ENCODE data around the gene MAP3K14.
A peak's percentile ranks its signal among the peaks of the same experiment; 100 is the strongest.

MAP3K14 gene

GRCh38 chr17:45235416-45236281 lies 81.2 kb downstream of the MAP3K14 start:
- Histone ChIP-seq H3K9me3 (no peaks in the 10 kb centered on the region), H3K36me3 (no peaks in the 10 kb centered on the region), H3K4me3 (ENCODE audit: low read depth, low read length) (no peak overlapping the region), H3K27me3 (no peaks in the 10 kb centered on the region), H3K4me1 (peaks cover 12% of the 10 kb centered on the region)
- DNase-seq, result peak; percentile 83
- TF ChIP-seq, protein P1, sequence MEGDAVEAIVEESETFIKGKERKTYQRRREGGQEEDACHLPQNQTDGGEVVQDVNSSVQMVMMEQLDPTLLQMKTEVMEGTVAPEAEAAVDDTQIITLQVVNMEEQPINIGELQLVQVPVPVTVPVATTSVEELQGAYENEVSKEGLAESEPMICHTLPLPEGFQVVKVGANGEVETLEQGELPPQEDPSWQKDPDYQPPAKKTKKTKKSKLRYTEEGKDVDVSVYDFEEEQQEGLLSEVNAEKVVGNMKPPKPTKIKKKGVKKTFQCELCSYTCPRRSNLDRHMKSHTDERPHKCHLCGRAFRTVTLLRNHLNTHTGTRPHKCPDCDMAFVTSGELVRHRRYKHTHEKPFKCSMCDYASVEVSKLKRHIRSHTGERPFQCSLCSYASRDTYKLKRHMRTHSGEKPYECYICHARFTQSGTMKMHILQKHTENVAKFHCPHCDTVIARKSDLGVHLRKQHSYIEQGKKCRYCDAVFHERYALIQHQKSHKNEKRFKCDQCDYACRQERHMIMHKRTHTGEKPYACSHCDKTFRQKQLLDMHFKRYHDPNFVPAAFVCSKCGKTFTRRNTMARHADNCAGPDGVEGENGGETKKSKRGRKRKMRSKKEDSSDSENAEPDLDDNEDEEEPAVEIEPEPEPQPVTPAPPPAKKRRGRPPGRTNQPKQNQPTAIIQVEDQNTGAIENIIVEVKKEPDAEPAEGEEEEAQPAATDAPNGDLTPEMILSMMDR (IDR thresholded peaks at IDR 0.05; ENCODE audit: low read depth, low read length), result peak; percentile 93

DNA sequence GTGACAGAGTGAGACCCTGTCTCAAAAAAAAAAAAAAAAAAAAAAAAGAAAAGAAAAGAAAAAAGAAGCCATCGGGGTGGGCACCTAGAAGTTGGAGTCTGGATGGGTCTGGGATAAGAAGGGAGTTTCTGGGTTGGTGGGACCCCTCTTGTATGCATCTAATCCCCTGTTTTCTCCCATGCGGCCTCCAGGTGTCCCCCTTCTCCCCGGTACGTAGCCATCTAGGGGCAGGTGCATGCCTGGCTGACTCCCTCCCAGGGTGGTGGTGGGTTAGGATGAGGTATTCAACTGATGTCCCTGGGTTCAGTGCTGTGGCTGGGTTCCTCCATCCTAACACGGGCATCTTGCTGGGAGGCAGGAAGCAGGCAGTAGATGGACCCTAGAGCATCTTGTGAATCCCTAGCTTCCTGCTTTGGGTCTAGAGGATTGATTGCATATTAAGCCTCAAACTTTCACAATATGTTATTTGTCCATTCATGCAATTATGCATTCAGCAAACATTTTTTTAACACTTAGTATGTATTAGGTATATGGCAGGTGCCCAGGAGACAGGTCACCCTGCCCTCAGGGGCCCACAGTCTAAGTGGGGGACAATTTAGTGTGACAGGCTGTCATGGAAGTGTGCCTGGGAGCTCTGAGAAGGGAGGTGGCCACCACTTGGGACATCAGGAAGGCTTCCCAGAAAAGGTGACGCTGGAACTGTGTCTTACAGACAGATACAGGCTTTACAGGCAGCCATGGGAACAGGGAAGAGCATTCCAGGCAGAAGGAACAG lies 82.0 kb downstream of the MAP3K14 start:
- Histone ChIP-seq H3K4me3 (ENCODE audit: low read depth, low read length) (no peak overlapping the region), H3K4me1 (peaks cover 14% of the 10 kb centered on the region), H3K9me3 (no peaks in the 10 kb centered on the region), H3K36me3 (no peaks in the 10 kb centered on the region), H3K27me3 (no peaks in the 10 kb centered on the region)
- TF ChIP-seq, protein P1 (IDR thresholded peaks at IDR 0.05; ENCODE audit: low read depth, low read length), result peak; percentile 64
- DNase-seq, result peak; percentile 57

GRCh38 chr17:45233423-45233924 lies 83.3 kb downstream of the MAP3K14 start:
- no peak overlapping the region for H3K4me3 ChIP-seq (ENCODE audit: low read depth, low read length)
- H3K9me3 ChIP-seq, result no peaks in the 10 kb centered on the region
- no peaks in the 10 kb centered on the region for H3K27me3 ChIP-seq
- H3K4me1 ChIP-seq, result peaks cover 22% of the 10 kb centered on the region
- no peak for DNase-seq
- H3K36me3 ChIP-seq, result no peaks in the 10 kb centered on the region
- TF ChIP-seq, protein P1 (IDR thresholded peaks at IDR 0.05; ENCODE audit: low read depth, low read length), result no peak

GRCh38 chr17:45232514-45233422 lies 84.1 kb downstream of the MAP3K14 start:
- Histone ChIP-seq H3K4me1 (peaks cover 22% of the 10 kb centered on the region), H3K36me3 (no peaks in the 10 kb centered on the region), H3K9me3 (no peaks in the 10 kb centered on the region), H3K4me3 (ENCODE audit: low read depth, low read length) (no peak overlapping the region), H3K27me3 (no peaks in the 10 kb centered on the region)
- no peak for DNase-seq
- TF ChIP-seq, protein P1 (IDR thresholded peaks at IDR 0.05; ENCODE audit: low read depth, low read length), result no peak

- Histone ChIP-seq H3K4me3 (ENCODE audit: low read depth, low read length) (peak overlapping the region; percentile 45; the same call in 1 of the 2 replicates), H3K27me3 (no peaks in the 10 kb centered on the region), H3K36me3 (no peaks in the 10 kb centered on the region), H3K9me3 (no peaks in the 10 kb centered on the region), H3K4me1 (peaks cover 22% of the 10 kb centered on the region)
- TF ChIP-seq, protein P1 (IDR thresholded peaks at IDR 0.05; ENCODE audit: low read depth, low read length), result peak; percentile 48
- peak; percentile 60 for DNase-seq
Observed at GRCh38 chr17:45231481-45232116, 85.2 kb downstream of the MAP3K14 start.

Measured in BE2C (cell line).